HG03175 (cell line): ENCODE data around the gene POU4F1.

Experiments used
- ATAC-seq: cut with Tn5 transposase; IDR thresholded peaks from one replicate; pipeline ENCODE4 v1.9.1; 2021; ENCODE audit warnings: mild to moderate bottlenecking, moderate library complexity; ENCODE audit not compliant: unreplicated experiment

POU4F1 gene

DNA sequence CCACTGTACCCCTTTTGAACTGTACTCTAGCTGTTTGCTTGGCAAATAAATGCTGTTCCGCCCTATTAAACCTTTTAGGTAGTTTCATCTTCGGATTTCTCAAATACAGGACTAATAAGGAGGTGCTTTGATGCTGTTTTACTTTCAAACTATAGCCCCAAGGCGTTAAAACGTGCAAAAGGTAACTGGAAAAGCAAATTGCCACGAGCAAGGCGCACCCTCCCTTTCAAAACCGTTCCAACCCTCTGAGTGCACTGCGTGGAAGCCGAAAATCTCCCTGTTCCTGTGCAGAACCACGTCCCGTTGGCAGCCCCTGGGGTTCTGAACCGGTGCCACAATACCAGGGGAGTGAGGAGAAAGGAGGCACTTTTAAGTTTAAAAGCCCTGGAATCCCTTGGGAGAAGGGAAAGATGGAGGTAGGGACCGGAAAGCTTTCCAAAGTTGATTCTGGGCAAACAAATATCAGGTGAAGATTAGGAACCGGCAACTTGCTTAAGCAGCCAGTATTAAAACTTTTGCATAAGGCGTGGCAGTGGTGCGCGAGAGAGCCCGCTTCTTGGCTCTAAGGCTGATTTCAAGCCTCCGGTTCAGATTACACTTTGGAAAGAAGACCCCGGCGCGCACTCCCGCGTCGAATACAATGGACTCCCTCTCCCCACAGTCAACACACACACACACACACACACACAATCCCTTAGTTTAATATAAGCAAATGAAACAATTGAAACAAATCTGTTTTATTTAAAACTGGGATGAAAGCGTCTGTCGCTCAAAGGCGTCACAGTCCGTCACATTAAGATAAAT, 9.5 kb downstream of the POU4F1 start:
- ATAC-seq, result no peak

DNA sequence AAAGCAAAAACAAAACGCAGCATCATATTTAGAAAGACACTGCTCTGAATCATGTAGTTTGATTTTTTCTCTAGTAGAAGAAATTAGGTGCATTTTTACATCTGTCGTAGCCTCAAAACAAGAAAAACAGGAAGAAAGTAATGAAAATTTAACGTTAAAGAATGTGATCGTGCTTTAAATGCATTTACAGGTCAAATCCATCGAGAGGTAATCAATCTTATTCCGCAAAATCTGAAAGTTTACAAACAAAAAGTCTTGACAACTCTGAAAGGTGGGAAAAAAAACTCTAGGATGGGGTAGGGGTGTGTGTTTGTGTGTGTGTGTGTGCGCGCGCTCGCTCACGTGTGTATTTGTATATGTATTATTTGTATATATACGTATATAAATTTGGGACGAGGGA, 10.2 kb downstream of the POU4F1 start:
- no peak for ATAC-seq

DNA sequence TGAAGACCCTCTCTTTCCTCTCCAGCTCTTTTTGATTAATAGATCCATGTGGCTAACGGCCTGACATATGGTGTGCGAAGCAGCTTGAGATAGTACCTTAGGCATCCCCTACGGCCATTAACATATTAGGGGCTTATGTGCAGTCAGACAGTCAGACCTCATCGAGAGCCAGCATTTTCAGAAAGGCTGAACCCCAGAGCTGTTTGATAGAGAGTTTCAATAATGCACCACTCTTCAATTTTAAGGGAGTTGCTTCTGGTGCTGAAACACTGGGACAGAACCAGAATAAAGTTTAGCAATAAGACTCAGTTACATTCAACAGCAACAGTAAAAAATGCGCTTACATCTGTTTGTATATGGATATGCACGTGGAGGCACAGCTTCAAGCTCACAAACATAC, 10.8 kb downstream of the POU4F1 start:
- no peak for ATAC-seq

DNA sequence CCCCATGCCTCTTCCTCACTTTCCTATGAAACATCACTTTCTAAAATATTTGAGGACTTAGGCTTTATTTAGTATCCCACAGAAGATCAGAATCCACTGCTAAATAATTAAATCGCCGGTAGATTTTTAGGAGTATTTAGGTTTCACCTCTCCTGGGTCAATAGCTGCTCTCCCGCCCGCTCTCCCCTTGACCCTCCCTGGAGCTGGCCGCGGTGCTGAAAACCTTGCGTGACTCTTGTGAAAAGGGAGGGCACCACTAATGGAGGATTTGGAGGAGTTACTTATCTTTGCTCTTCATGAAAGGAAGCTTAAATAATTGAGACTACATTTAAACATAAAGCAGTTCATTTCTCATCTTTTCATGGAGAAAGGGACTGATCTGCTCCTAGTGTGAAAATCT, 14.1 kb downstream of the POU4F1 start:
- ATAC-seq, result no peak

DNA sequence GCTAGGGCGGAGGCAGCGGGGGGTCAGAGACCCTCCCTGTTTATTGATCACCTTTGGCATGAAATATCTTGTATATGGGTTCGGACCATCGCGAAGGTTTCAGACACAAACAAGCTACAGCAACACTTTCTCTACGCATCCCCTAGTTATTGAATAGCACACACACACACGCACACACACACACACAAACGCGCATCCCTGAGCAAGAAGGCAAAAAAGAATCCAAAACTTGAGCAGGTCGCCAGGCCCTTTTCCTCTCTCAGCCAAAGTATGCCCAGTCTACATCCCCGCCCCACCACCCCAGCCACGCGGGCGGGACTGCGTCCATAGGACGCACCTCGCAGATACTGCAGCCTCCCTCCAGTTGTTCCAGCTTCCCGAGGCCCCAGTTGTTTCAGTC, 16.0 kb downstream of the POU4F1 start:
- no peak for ATAC-seq

DNA sequence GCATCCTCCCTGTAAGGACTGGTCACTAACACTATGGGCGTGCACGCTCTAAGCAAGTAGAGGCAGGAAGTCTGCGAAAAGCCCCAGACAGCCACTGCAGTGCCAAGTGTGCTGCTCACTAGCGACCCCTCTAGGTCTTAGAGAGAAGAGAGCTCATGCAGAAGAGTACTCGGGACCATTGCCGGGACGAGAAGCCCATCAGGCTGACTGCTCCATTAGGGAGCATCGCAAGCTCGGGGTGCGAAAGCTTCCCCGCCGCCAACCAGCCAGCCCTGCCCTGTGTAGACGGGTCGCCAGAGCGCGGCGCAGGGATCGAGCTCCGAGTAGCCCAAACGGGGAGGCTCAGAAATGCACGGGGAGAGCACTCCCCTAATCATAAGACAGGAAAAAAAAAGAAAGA, 16.6 kb downstream of the POU4F1 start:
- ATAC-seq, result no peak

DNA sequence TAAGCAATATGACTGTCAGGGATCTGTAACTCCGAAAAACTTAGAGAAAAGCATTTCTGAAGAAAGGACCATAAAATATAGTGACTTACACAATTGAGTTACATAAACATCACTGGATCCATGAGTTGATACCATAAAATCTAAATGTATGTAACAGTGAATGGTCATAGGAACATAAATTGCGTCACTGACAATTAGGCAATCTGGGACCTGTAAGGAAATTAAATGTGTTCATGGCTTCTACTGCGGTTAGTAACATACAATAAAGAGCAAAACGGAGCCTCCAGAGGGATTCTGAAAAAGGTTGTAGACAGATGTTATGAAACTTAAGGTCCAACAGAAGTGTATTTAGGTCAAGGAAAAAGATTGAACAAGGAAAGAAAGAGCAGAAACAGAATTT, 27.1 kb downstream of the POU4F1 start:
- no peak for ATAC-seq

DNA sequence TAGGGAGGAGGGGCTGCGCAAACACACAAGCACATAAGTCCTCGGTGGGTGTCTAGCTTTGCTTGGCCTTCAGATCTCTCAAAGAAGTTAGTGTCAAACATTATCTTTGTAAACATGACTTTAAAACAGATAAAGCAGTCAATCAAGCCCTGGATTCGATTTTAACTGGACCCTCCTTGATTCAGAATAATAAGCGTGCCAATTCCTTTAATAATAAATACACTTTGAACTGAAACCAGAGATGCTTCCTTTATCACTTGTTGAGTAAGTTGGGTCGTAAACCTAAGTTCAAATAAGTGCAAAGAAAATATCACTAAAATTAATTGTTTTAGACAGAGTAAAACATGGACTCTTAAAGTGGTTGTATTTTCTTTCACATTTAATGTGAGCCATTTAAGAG, 30.9 kb downstream of the POU4F1 start:
- ATAC-seq, result no peak

DNA sequence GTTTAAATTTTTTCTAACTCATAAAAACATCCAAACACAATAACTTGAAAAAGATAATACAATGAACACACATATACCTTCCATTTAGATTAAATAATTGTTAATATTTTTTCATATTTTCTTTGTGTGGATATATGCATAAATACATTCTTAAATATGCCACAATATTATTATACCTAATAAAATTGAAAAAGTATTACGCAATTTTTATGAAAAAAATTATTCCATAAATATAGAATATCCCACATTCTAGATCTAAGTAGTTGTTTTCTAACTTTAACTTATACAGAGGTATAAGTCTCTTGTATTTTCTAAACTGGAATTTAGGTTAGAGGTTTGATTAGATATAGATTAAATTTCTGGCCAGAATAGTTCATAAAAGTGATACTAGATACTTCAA, 34.3 kb downstream of the POU4F1 start:
- no peak for ATAC-seq

DNA sequence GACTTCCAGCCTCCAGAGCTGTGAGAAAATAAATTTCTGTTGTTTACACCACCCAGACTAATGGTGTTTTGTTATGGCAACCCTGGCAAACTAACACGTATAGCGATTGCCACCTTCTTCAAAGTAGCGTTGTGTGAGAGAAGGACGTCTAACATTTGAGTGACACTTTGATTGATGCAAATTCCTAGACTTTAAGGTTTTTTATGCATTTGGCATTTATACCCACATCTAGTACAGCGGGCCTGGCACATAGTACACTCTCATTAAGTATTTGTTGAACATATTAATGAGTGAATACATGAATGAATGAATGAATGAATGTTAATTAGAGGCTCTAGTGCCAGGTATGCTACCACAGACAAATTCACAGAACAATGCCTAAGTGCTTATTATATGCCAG, 36.7 kb downstream of the POU4F1 start:
- no peak for ATAC-seq

DNA sequence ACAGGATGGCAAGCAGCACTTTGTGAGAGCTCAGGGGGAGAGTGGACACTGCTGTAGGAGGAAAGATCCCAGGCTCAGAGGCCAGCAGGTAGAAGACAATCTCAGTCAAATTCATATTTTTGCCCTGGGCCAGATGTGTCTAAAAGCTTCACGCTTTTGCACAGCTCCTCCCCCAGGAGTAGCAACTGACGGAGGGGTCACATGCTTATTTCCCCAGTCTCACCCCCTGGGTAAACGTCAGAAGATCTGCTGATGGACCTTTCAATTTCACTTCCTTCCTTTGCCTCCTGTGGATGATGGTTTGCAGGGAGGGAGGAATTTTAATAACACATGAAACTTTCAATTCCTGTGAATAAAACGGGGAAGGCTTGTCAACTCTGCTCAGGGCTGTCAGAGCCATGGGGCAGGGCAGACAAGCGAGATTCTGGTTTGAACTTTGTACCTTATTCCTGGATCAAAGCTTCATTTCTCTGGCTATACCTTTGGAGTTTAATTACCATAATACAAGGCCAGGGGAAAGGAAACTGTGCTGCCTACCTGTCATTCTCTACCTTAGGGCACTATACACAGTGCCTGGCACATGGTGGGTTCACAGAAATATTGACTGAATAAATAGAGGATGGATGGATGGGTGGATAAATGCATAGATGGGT, 41.0 kb downstream of the POU4F1 start:
- no peak for ATAC-seq
